K562 (cell line): ENCODE data around the gene GRIK2. TPM values are rescaled to one million over a fixed set of nuclear protein-coding genes. Genes with fewer than 3 reads are reported as not detected.

Experiments
- ATAC-seq: fragments of 200-7000 bp; cut with Tn5 transposase; 3 replicates; pipeline ENCODE4 v1.9.1; 2020; ENCODE audit warnings: moderate library complexity
- BruUV-seq: library from RNA; stranded (reverse); fragments of 400-500 nt; replicated peaks from 2 replicates; lab custom pipeline; 2021; lab: Mats Ljungman, UMichigan
- CTCF ChIA-PET: fragments of 300-600 bp; formaldehyde crosslinking; extraction: SDS; loops from one replicate; lab custom pipeline; 2021; ENCODE audit warnings: low intra/inter-chr PET ratio; lab: Yijun Ruan, JAX
- POLR2A ChIA-PET: fragments of 300-600, 350-650 bp; sonication (Branson Sonifier 250); formaldehyde crosslinking; extraction: SDS; loops from one replicate; lab custom pipeline; 2021; ENCODE audit warnings: antibody characterized with exemption, inconsistent platforms; lab: Yijun Ruan, JAX
- DNase-seq, 4 experiments: peaks; one replicate each; pipeline versions ENCODE4 v3.0.0 to v3.0.0-alpha.2; 2011 to 2018; ENCODE audit warnings: low spot score in 3 of 4, mixed read lengths in 3 of 4; ENCODE audit errors: extremely low read depth in 1 of 4
- FAIRE-seq: peaks from 2 replicates; lab custom pipeline; 2011; peaks lifted over from hg19 to GRCh38; lab: Jason Lieb, UNC
- H2AFZ ChIP-seq: 2 replicates; pipeline ENCODE4 v1.6.0; 2011; ENCODE audit warnings: low read depth, low read length, control low read depth, inconsistent platforms
- H3K27ac ChIP-seq: fragments of 200-600 bp; 3 replicates; pipeline ENCODE4 v1.8.0; 2011; ENCODE audit warnings: low read depth, mild to moderate bottlenecking, control low read depth, inconsistent platforms, low read length, moderate library complexity, mixed read lengths; ENCODE audit errors: extremely low read depth
- H3K27me3 ChIP-seq, 2 experiments: fragments of 300-600 bp in 1 of 2; 2 replicates in 1 of 2; 3 replicates in 1 of 2; pipeline versions ENCODE4 v1.6.0 to v1.8.0; 2011; ENCODE audit warnings: inconsistent platforms in 2 of 2, low read length in 2 of 2, mild to moderate bottlenecking in 1 of 2, mixed read lengths in 1 of 2, moderate library complexity in 1 of 2; ENCODE audit not compliant: control insufficient read depth in 2 of 2, insufficient read depth in 2 of 2
- H3K36me3 ChIP-seq: fragments of 300-600 bp; 3 replicates; pipeline ENCODE4 v1.8.0; 2011; ENCODE audit warnings: mild to moderate bottlenecking, low read length, inconsistent platforms; ENCODE audit not compliant: control insufficient read depth, insufficient read depth
- H3K4me1 ChIP-seq, 2 experiments: fragments of 200-600 bp in 1 of 2; replicated peaks in 1 of 2; 2 replicates in 1 of 2; 3 replicates in 1 of 2; pipeline versions ENCODE4 v1.5.1 to v1.8.0; 2011; ENCODE audit warnings: inconsistent platforms in 2 of 2, low read length in 2 of 2, mild to moderate bottlenecking in 1 of 2, mixed read lengths in 1 of 2, moderate library complexity in 1 of 2; ENCODE audit not compliant: control insufficient read depth in 2 of 2, insufficient read depth in 2 of 2
- H3K4me2 ChIP-seq: 2 replicates; pipeline ENCODE4 v1.6.1; 2011; ENCODE audit warnings: low read length, control low read depth, inconsistent platforms, mixed read lengths; ENCODE audit not compliant: insufficient read depth
- H3K4me3 ChIP-seq: fragments of 200-600 bp; sonication (generic), shearing (Covaris generic); 2 replicates; pipeline ENCODE4 v1.5.1; 2016; ENCODE audit warnings: control low read depth, inconsistent platforms
- H3K79me2 ChIP-seq: fragments of 200-600 bp; 3 replicates; pipeline ENCODE4 v1.8.0; 2011; ENCODE audit warnings: low read length, inconsistent platforms; ENCODE audit not compliant: control insufficient read depth, insufficient read depth
- H3K9ac ChIP-seq, 2 experiments: 2 replicates each; pipeline versions ENCODE4 v1.6.0 to v1.6.1; 2011; ENCODE audit warnings: low read depth in 2 of 2, low read length in 2 of 2, control low read depth in 1 of 2, inconsistent platforms in 1 of 2, mild to moderate bottlenecking in 1 of 2, mixed read lengths in 1 of 2; ENCODE audit not compliant: insufficient read depth in 1 of 2
- H3K9me1 ChIP-seq: one replicate; pipeline ENCODE4 v1.6.0; 2011; ENCODE audit warnings: inconsistent platforms, mild to moderate bottlenecking, low read length, moderate library complexity; ENCODE audit not compliant: control insufficient read depth, insufficient read depth
- H3K9me3 ChIP-seq: replicated peaks from 2 replicates; pipeline ENCODE4 v1.5.1; 2011; ENCODE audit warnings: low read depth, low read length, inconsistent platforms; ENCODE audit not compliant: control insufficient read depth, insufficient read depth
- H4K20me1 ChIP-seq: replicated peaks from 2 replicates; pipeline ENCODE4 v1.6.1; 2011; ENCODE audit warnings: low read length, inconsistent platforms, mixed read lengths; ENCODE audit not compliant: control insufficient read depth, insufficient read depth
- CSDE1 ChIP-seq, 2 experiments: fragments of 450-650 bp; IDR thresholded peaks; 2 replicates each; pipeline ENCODE4 v1.6.1; 2016; ENCODE audit warnings: mild to moderate bottlenecking in 1 of 2
- TAF7 ChIP-seq: fragments of 450-650 bp; IDR thresholded peaks from 2 replicates; pipeline ENCODE4 v1.6.1; 2016; ENCODE audit warnings: missing genetic modification characterization, missing compliant biosample characterization
- ZNF830 ChIP-seq: fragments of 250-450 bp; sonication (Bioruptor Pico); IDR thresholded peaks from 2 replicates; pipeline ENCODE4 v1.5.0; 2021; ENCODE audit warnings: mild to moderate bottlenecking
- WGBS: fragments of 100-300 bp; shearing (Covaris generic); methylation state at CpG from one replicate; pipeline ENCODE4 v1.1.6; 2016; ENCODE audit warnings: low coverage, mixed read lengths; ENCODE audit not compliant: insufficient coverage; ENCODE audit errors: missing lambda C conversion rate; 5-methylcytosine and 5-hydroxymethylcytosine counted together
- in situ Hi-C: fragments of 300-500 bp; cut with MboI; formaldehyde crosslinking; loops from 4 replicates; pipeline ENCODE4 v1.15.0; 2018; ENCODE audit warnings: inconsistent platforms, mixed read lengths
- intact Hi-C: fragments of 100-400 bp; cut with micrococcal nuclease; formaldehyde crosslinking; loops from 2 replicates; pipeline ENCODE4 v1.14.2; 2022
- polyA plus RNA-seq, 8 experiments: library from polyadenylated mRNA; depleted of rRNA in 4 of 8; stranded (reverse) in 5 of 8; unstranded in 3 of 8; fragments of >200 nt; fragmentation: Nextera tagmentation in 2 of 8; fragmentation: Illumina TruSeq in 1 of 8; extraction: Ambion mirVana in 2 of 8; extraction: Trizol in 1 of 8; gene quantifications; 2 replicates each; pipeline versions ENCODE4 v1.2.1 to v1.2.3, GENCODE V29; 2011 to 2014; ENCODE audit warnings: inconsistent platforms in 1 of 8, missing spikeins in 1 of 8
- total RNA-seq, 7 experiments: library from RNA; depleted of rRNA in 6 of 7; stranded (reverse); fragments of >200 nt in 6 of 7; fragmentation: Illumina TruSeq in 2 of 7; extraction: Trizol in 2 of 7; gene quantifications; 2 replicates each; pipeline versions ENCODE4 v1.2.1 to v1.2.3, GENCODE V29; 2011 to 2021; ENCODE audit warnings: low replicate concordance in 1 of 7
- TF ChIP-seq, protein P1 (sequence below), 2 experiments: fragments of 450-650 bp; IDR thresholded peaks; 2 replicates each; pipeline ENCODE4 v1.6.1; 2016; ENCODE audit warnings: mild to moderate bottlenecking in 2 of 2, borderline replicate concordance in 1 of 2, low read depth in 1 of 2, moderate library complexity in 1 of 2

GRIK2 gene
- total and polyA plus RNA-seq, 9 of the 15 experiments (the other 6 are each of a cell fraction or from before 2014, with no cell fraction given): not detected

DNA sequence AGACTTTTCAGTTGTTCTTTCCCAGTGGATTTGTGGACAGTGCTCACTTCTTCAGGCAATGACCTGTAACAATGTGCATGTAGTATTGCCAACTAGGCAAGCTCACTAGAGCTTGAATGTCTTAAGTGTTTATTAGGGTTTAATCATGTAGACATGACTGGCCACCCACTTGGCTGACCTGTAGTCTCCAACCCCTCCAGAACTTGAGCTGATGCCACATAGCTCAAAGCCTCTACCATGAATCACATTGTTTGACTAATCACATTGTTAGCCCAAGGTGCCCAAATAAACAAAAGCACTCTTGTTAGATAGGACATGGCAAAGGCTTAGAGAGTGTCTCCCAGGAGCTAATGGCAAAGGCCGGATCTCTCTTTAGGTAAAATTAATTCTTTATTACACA lies 272.7 kb downstream of the GRIK2 start:
- Histone ChIP-seq H3K27ac (no peak overlapping the region), H4K20me1 (no peaks in the 10 kb centered on the region), H3K4me1 (no peaks in the 10 kb centered on the region), H3K4me2 (no peak overlapping the region), H3K36me3 (no peaks in the 10 kb centered on the region), H3K9me3 (no peaks in the 10 kb centered on the region), H3K27me3 (no peaks in the 10 kb centered on the region), H2AFZ (no peak overlapping the region), H3K9ac (no peak overlapping the region), H3K9me1 (no peaks in the 10 kb centered on the region), H3K4me3 (no peak overlapping the region), H3K79me2 (no peaks in the 10 kb centered on the region)
- WGBS: 0% methylated on average over 1 of the region's 1 CpG
- CTCF ChIA-PET: no interaction called here
- in situ Hi-C loops: no loop called here
- BruUV-seq: no TSS peak
- DNase-seq (no peak), FAIRE-seq (no peak), ATAC-seq (no peak)
- intact Hi-C loops: no loop called here
- TF ChIP-seq TAF7 (tag): no peak
- TF ChIP-seq ZNF830 (CRISPR knock-in tag): no peak
- no peak for TF ChIP-seq CSDE1 (IDR thresholded peaks at IDR 0.05)
- TF ChIP-seq, protein P1, sequence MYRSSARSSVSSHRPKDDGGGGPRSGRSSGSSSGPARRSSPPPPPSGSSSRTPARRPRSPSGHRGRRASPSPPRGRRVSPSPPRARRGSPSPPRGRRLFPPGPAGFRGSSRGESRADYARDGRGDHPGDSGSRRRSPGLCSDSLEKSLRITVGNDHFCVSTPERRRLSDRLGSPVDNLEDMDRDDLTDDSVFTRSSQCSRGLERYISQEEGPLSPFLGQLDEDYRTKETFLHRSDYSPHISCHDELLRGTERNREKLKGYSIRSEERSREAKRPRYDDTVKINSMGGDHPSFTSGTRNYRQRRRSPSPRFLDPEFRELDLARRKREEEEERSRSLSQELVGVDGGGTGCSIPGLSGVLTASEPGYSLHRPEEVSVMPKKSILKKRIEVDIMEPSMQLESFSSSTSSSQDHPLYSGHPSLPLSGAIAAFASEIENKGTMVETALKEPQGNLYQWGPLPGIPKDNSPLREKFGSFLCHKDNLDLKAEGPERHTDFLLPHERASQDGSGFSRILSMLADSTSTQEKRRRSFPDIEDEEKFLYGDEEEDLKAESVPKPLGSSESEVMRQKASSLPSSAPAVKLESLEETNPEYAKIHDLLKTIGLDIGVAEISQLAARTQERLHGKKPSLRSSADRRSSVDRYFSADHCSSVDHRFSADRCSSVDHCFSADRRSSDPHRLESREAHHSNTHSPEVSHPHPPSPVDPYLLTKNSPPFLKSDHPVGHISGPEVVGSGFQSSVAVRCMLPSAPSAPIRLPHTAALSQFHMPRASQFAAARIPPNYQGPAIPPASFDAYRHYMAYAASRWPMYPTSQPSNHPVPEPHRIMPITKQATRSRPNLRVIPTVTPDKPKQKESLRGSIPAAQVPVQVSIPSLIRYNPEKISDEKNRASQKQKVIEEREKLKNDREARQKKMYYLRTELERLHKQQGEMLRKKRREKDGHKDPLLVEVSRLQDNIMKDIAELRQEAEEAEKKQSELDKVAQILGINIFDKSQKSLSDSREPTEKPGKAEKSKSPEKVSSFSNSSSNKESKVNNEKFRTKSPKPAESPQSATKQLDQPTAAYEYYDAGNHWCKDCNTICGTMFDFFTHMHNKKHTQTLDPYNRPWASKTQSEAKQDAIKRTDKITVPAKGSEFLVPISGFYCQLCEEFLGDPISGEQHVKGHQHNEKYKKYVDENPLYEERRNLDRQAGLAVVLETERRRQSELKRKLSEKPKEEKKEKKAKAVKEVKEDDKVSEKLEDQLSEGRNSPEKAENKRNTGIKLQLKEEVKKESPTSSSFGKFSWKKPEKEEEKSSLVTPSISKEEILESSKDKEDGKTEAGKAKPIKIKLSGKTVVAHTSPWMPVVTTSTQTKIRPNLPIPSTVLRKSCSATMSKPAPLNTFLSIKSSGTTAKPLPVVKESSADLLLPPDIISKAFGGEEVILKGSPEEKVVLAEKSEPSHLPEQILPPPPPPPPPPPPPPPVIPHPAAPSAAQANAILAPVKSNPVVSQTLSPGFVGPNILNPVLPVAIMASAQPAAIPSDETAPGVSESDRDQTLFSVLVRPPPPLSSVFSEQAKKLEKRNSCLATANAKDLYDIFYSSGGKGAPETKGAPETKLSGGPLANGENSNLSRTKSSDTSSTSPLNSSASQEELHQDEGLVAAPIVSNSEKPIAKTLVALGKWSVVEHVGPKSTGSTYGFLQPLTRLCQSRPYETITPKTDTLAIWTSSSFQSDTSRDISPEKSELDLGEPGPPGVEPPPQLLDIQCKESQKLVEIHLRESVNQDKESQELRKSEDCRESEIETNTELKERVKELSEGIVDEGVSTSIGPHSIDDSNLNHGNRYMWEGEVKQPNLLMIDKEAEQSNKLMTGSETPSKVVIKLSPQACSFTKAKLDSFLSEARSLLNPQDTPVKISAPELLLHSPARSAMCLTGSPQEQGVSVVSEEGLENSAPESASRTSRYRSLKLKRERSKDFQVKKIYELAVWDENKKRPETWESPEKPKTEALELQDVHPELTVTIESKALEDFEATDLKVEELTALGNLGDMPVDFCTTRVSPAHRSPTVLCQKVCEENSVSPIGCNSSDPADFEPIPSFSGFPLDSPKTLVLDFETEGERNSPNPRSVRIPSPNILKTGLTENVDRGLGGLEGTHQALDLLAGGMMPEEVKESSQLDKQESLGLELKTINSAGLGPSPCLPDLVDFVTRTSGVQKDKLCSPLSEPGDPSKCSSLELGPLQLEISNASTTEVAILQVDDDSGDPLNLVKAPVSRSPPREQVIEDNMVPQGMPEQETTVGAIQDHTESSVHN (IDR thresholded peaks at IDR 0.05; ENCODE audit: borderline replicate concordance in 1 of 2, low read depth in 1 of 2): no peak
- POLR2A ChIA-PET: no interaction called here
